ENCODE data around the gene ACTA1. TPM values are rescaled to one million over a fixed set of nuclear protein-coding genes. Genes with fewer than 3 reads are reported as not detected.

The ACTA1 gene
- total and polyA plus RNA-seq, 2 of the 8 experiments (the other 6 are each of a cell fraction or from before 2014, with no cell fraction given) = 23.5 to 58.2 TPM

DNA sequence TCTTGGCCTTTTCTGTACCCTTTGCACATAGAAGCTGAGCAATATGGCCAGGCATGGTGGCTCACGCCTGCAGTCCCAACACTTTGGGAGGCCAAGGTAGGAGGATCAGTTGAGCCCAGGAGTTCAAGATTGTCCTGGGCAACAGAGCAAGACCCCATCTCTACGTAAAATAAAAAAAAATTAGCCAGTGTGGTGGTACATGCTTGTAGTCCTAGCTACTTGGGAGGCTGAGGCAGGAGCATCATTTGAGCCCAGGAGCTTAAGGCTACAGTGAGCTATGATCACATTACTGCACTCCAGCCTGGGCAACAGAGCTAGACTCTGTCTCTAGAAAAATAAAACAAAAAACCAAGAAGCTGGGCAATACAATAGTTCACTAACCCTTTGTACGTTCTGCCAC lies 6.3 kb downstream of the ACTA1 start:
- CTCF ChIA-PET (ENCODE audit: partially characterized antibody) = interaction anchor here (1.4 to 7.2 kb wide), 2 partner anchors 17 to 19 kb away, joined by 5 to 47 read pairs; no protein-coding TSS in a partner anchor
- TF ChIP-seq EP300 (IDR thresholded peaks at IDR 0.05; ENCODE audit: borderline replicate concordance in 1 of 2, low read depth in 2 of 2, low read length in 2 of 2) (no peak), RNF2 (IDR thresholded peaks at IDR 0.05; ENCODE audit: borderline replicate concordance, low read depth, low read length, missing control alignments, poor library complexity, severe bottlenecking) (no peak), POLR2AphosphoS5 (IDR thresholded peaks at IDR 0.05; ENCODE audit: low read depth, low read length) (no peak), RBBP5 (IDR thresholded peaks at IDR 0.05; ENCODE audit: borderline replicate concordance, low read depth, low read length) (no peak), SRF (IDR thresholded peaks at IDR 0.05; ENCODE audit: low read depth, low read length) (no peak), CHD2 (IDR thresholded peaks at IDR 0.05; ENCODE audit: low read length) (no peak), CTBP2 (IDR thresholded peaks at IDR 0.05; ENCODE audit: borderline replicate concordance, insufficient read depth, insufficient read length, low read length) (no peak), SP1 (IDR thresholded peaks at IDR 0.05; ENCODE audit: low read depth, low read length) (no peak), HDAC6 (IDR thresholded peaks at IDR 0.05; ENCODE audit: low read depth, low read length) (no peak), NRF1 (IDR thresholded peaks at IDR 0.05; ENCODE audit: low read depth, low read length) (no peak), SP4 (IDR thresholded peaks at IDR 0.05; ENCODE audit: low read length) (no peak), HDAC2 (IDR thresholded peaks at IDR 0.05; ENCODE audit: borderline replicate concordance in 1 of 2, low read depth in 2 of 2, low read length in 2 of 2) (no peak), EZH2 (IDR thresholded peaks at IDR 0.05; ENCODE audit: low read depth, low read length, severe bottlenecking) (no peak), SIRT6 (IDR thresholded peaks at IDR 0.05; ENCODE audit: low read length) (no peak)

More for the DNA sequence above, 6.3 kb downstream of the ACTA1 start:
- Histone ChIP-seq H3K9me3 (ENCODE audit: insufficient read depth in 2 of 2, low read depth in 1 of 2, low read length in 1 of 2) (peaks cover 0 to 6% of the 10 kb centered on the region in 2 experiments; a peak in 1 of 4 replicates), H4K91ac (replicated peaks; ENCODE audit: insufficient read length, low read length) (no peak overlapping the region), H2AFZ (ENCODE audit: low read length) (no peak overlapping the region), H3K14ac (ENCODE audit: insufficient read length) (no peak overlapping the region), H2BK15ac (ENCODE audit: low read length) (no peak overlapping the region), H4K8ac (ENCODE audit: extremely low read depth, insufficient read depth, low read length) (no peak overlapping the region), H3K79me1 (ENCODE audit: low read depth, low read length) (no peaks in the 10 kb centered on the region), H3K36me3 (ENCODE audit: control insufficient read depth in 2 of 4, insufficient read depth in 4 of 4, low read length in 3 of 4) (no peaks in the 10 kb centered on the region), H3K4me2 (ENCODE audit: insufficient read depth in 1 of 2, low read depth in 2 of 2, low read length in 2 of 2) (no peak overlapping the region), H3K23me2 (ENCODE audit: low read depth, low read length) (no peaks in the 10 kb centered on the region; the same call in 1 of the 2 replicates), H2BK5ac (ENCODE audit: low read depth, low read length) (no peak overlapping the region), H3K9ac (replicated peaks in 1 of 4; ENCODE audit: extremely low read depth in 1 of 4, low read depth in 3 of 4, low read length in 3 of 4) (no peak overlapping the region), H3K27ac (ENCODE audit: low read depth, low read length) (no peak overlapping the region), H2AK5ac (ENCODE audit: low read depth, low read length) (no peak overlapping the region), H2BK12ac (ENCODE audit: low read depth, low read length) (no peak overlapping the region), H4K5ac (ENCODE audit: insufficient read length, low read depth, low read length) (no peak overlapping the region), H3K18ac (ENCODE audit: extremely low read depth, low read length) (no peak overlapping the region), H3K4me1 (replicated peaks in 1 of 4; ENCODE audit: control insufficient read depth in 3 of 4, insufficient read depth in 4 of 4, low read length in 3 of 4) (peaks cover 0 to 9% (median 5%) of the 10 kb centered on the region in 4 experiments; a peak in 5 of 7 replicates), H2BK20ac (ENCODE audit: low read length) (no peak overlapping the region), H3K79me2 (ENCODE audit: control insufficient read depth in 1 of 2, insufficient read depth in 2 of 2, low read length in 2 of 2) (no peaks in the 10 kb centered on the region), H3K4ac (replicated peaks; ENCODE audit: insufficient read length, low read depth, low read length) (no peak overlapping the region), H3K56ac (replicated peaks; ENCODE audit: insufficient read length, low read depth, low read length) (no peak overlapping the region), H4K20me1 (replicated peaks in 1 of 2; ENCODE audit: control insufficient read depth in 1 of 2, insufficient read depth in 2 of 2, low read length in 2 of 2) (no peaks in the 10 kb centered on the region), H3K27me3 (replicated peaks in 1 of 4; ENCODE audit: control insufficient read depth in 3 of 4, extremely low read depth in 1 of 4, insufficient read depth in 3 of 4, low read length in 3 of 4) (peaks cover 17 to 27% (median 26%) of the 10 kb centered on the region in 4 experiments), H3K23ac (ENCODE audit: insufficient read length) (no peak overlapping the region), H2BK120ac (replicated peaks; ENCODE audit: low read depth, low read length) (no peak overlapping the region), H3K4me3 (ENCODE audit: extremely low read depth in 1 of 4, insufficient read depth in 2 of 4, low read depth in 3 of 4, low read length in 4 of 4) (no peak overlapping the region)
- POLR2A ChIA-PET (ENCODE audit: partially characterized antibody) = no interaction called here
- no peak for FAIRE-seq
- DNase-seq (ENCODE audit: low read depth in 1 of 2, low spot score in 2 of 2) = no peak
- 82% methylated on average over 3 of the region's 3 CpGs; no CpG with 5 or more reads in 1 of the 2 experiments for WGBS, 2 experiments (ENCODE audit: extremely low coverage in 1 of 2, insufficient coverage in 1 of 2, insufficient read length in 1 of 2, insufficient replicate concordance in 2 of 2, low coverage in 1 of 2, low lambda C conversion rate in 2 of 2, missing lambda C conversion rate in 1 of 2)

Data from H1 (cell line).